Ramos (cell line): ENCODE results near the gene GRIA4.

ENCODE experiments used
- in situ Hi-C: fragments of 300-500 bp; cut with MboI; formaldehyde crosslinking; loops from one replicate; pipeline ENCODE4 v1.14.3; 2022; ENCODE audit warnings: low sequenced_read_pairs; ENCODE audit not compliant: unreplicated experiment

GRIA4 gene

DNA sequence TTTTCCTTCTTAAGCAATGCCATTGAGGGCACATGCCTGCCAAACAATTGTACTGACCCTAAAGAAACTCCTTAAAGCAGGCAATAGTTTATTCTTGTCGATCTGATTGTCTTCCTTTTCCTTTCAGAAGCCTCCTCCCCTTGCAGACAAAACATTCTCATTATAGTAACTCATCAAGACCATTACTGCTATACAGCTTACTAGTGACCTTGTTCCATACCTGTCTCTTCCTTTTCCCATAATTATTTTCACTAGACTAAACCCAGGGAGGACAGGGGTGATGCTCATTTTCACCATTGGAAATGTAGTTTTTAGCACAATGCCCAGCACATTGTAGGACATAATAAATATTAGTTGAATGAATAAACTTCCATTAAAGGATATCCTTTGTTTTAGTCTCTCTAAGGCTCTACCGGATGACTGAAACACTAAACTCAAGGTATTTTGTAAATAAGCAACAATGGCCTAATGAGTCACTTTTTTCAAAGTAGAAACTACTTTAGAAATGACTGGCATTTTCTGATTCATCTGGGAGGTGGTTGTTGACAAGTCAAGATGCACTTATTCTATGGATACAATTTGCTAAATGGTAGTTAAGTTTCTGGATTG, 421.4 kb downstream of the GRIA4 start:
- in situ Hi-C loops: no loop called here
